ENCODE data around the gene STK32B. TPM values are rescaled to one million over a fixed set of nuclear protein-coding genes. Genes with fewer than 3 reads are reported as not detected.

Gene STK32B
- total and polyA plus RNA-seq, 2 donors (not counting 1 experiment from before 2014, with no cell fraction given), result 0.22 to 0.30 TPM

- Mint-ChIP-seq H3K9me3 (ENCODE audit: insufficient read depth) (no peaks in the 10 kb centered on the region), H3K4me1 (no peaks in the 10 kb centered on the region), H3K27ac (no peak overlapping the region), H3K4me3 (no peak overlapping the region), H3K27me3 (no peaks in the 10 kb centered on the region)
- no peaks in the 10 kb centered on the region for H4K20me1 ChIP-seq (ENCODE audit: control insufficient read depth, insufficient read depth, low read length, poor library complexity, severe bottlenecking)
- no peaks in the 10 kb centered on the region for H3K36me3 ChIP-seq (replicated peaks in 1 of 2; ENCODE audit: control extremely low read depth in 1 of 2, control insufficient read depth in 1 of 2, extremely low read depth in 1 of 2, insufficient read depth in 2 of 2, low read length in 1 of 2)
- CTCF ChIA-PET, result no interaction called here
- H3K27ac ChIP-seq (ENCODE audit: low read length in 2 of 2), result no peak overlapping the region
- H3K4me3 ChIP-seq (ENCODE audit: control extremely low read depth in 1 of 5, extremely low read depth in 1 of 5, insufficient read depth in 1 of 5, low read depth in 2 of 5, low read length in 4 of 5), result no peak overlapping the region
- TF ChIP-seq EZH2 (IDR thresholded peaks at IDR 0.05; ENCODE audit: borderline replicate concordance, insufficient read depth, low read depth, low read length, poor library complexity, severe bottlenecking) (no peak), CTCF (IDR thresholded peaks at IDR 0.05) (no peak)
- peaks cover 0 to 18% (median 0%) of the 10 kb centered on the region in 3 donors for H3K9me3 ChIP-seq (ENCODE audit: control extremely low read depth in 1 of 3, control insufficient read depth in 2 of 3, insufficient read depth in 1 of 3, low read length in 2 of 3)
- no peaks in the 10 kb centered on the region for H3K27me3 ChIP-seq (replicated peaks in 1 of 4; ENCODE audit: control extremely low read depth in 1 of 4, control insufficient read depth in 3 of 4, insufficient read depth in 4 of 4, low read length in 3 of 4)
- H3K79me2 ChIP-seq (ENCODE audit: control insufficient read depth, insufficient read depth, low read length), result no peaks in the 10 kb centered on the region
- no peaks in the 10 kb centered on the region for H3K4me1 ChIP-seq (ENCODE audit: control insufficient read depth in 2 of 2, insufficient read depth in 2 of 2, low read length in 2 of 2)
- intact Hi-C loops (cut with micrococcal nuclease), result no loop called here
- H2AFZ ChIP-seq (ENCODE audit: insufficient read depth, low read depth, low read length, poor library complexity, severe bottlenecking), result no peak overlapping the region
- H3K9ac ChIP-seq (ENCODE audit: low read length), result no peak overlapping the region
- 94% methylated on average over 3 of the region's 3 CpGs for WGBS (ENCODE audit: insufficient coverage)
- ATAC-seq (ENCODE audit: low read depth) (no peak), DNase-seq (no peak)
- no peak overlapping the region for H3K4me2 ChIP-seq (replicated peaks; ENCODE audit: low read depth, low read length, poor library complexity, severe bottlenecking)
- POLR2A ChIA-PET, result no interaction called here
Observed at GRCh38 chr4:5398056-5398455, 346.8 kb downstream of the STK32B start.

- CTCF ChIA-PET, result no interaction called here
Observed at GRCh38 chr4:5399124-5399523, 347.8 kb downstream of the STK32B start.

More at GRCh38 chr4:5399124-5399523, 347.8 kb downstream of the STK32B start:
- no peak for ATAC-seq (ENCODE audit: low read depth)
- no peak overlapping the region for H3K27ac ChIP-seq (ENCODE audit: low read length in 2 of 2)
- H3K36me3 ChIP-seq (replicated peaks in 1 of 2; ENCODE audit: control extremely low read depth in 1 of 2, control insufficient read depth in 1 of 2, extremely low read depth in 1 of 2, insufficient read depth in 2 of 2, low read length in 1 of 2), result no peaks in the 10 kb centered on the region
- H3K9ac ChIP-seq (ENCODE audit: low read length), result no peak overlapping the region
- POLR2A ChIA-PET, result no interaction called here
- TF ChIP-seq CTCF (IDR thresholded peaks at IDR 0.05) (no peak), EZH2 (IDR thresholded peaks at IDR 0.05; ENCODE audit: borderline replicate concordance, insufficient read depth, low read depth, low read length, poor library complexity, severe bottlenecking) (no peak)
- intact Hi-C loops (cut with micrococcal nuclease), result no loop called here
- H3K79me2 ChIP-seq (ENCODE audit: control insufficient read depth, insufficient read depth, low read length), result no peaks in the 10 kb centered on the region
- no peaks in the 10 kb centered on the region for H4K20me1 ChIP-seq (ENCODE audit: control insufficient read depth, insufficient read depth, low read length, poor library complexity, severe bottlenecking)
- Mint-ChIP-seq H3K4me3 (no peak overlapping the region), H3K27me3 (no peaks in the 10 kb centered on the region), H3K4me1 (no peaks in the 10 kb centered on the region), H3K9me3 (ENCODE audit: insufficient read depth) (no peaks in the 10 kb centered on the region), H3K27ac (no peak overlapping the region)
- peaks cover 0 to 19% (median 0%) of the 10 kb centered on the region in 3 donors for H3K9me3 ChIP-seq (ENCODE audit: control extremely low read depth in 1 of 3, control insufficient read depth in 2 of 3, insufficient read depth in 1 of 3, low read length in 2 of 3)
- no peaks in the 10 kb centered on the region for H3K4me1 ChIP-seq (ENCODE audit: control insufficient read depth in 2 of 2, insufficient read depth in 2 of 2, low read length in 2 of 2)
- H2AFZ ChIP-seq (ENCODE audit: insufficient read depth, low read depth, low read length, poor library complexity, severe bottlenecking), result no peak overlapping the region
- H3K4me3 ChIP-seq (ENCODE audit: control extremely low read depth in 1 of 5, extremely low read depth in 1 of 5, insufficient read depth in 1 of 5, low read depth in 2 of 5, low read length in 4 of 5), result no peak overlapping the region
- no CpG with 5 or more reads among the region's 4 CpGs for WGBS (ENCODE audit: insufficient coverage)
- no peaks in the 10 kb centered on the region for H3K27me3 ChIP-seq (replicated peaks in 1 of 4; ENCODE audit: control extremely low read depth in 1 of 4, control insufficient read depth in 3 of 4, insufficient read depth in 4 of 4, low read length in 3 of 4)
- no peak for DNase-seq
- H3K4me2 ChIP-seq (replicated peaks; ENCODE audit: low read depth, low read length, poor library complexity, severe bottlenecking), result no peak overlapping the region
